GM19239 (cell line): ENCODE results near the gene ACAP1.
"Not testable (repeated sequence)": the region's sequence is repeated elsewhere in the genome, so short reads cannot be mapped to it uniquely, and the experiment has no call there.

ENCODE experiments used
- DNase-seq: peaks from one replicate; pipeline ENCODE4 v3.0.0; 2011; ENCODE audit warnings: low spot score; ENCODE audit not compliant: insufficient read length
- FAIRE-seq: peaks from 2 replicates; lab custom pipeline; 2011; peaks lifted over from hg19 to GRCh38; lab: Jason Lieb, UNC

The ACAP1 gene

GRCh38 chr17:7352910-7353635 lies 16.7 kb downstream of the ACAP1 start:
- no peak for FAIRE-seq
- no peak for DNase-seq

GRCh38 chr17:7354262-7354843 lies 18.0 kb downstream of the ACAP1 start:
- FAIRE-seq (no peak), DNase-seq (no peak)

DNA sequence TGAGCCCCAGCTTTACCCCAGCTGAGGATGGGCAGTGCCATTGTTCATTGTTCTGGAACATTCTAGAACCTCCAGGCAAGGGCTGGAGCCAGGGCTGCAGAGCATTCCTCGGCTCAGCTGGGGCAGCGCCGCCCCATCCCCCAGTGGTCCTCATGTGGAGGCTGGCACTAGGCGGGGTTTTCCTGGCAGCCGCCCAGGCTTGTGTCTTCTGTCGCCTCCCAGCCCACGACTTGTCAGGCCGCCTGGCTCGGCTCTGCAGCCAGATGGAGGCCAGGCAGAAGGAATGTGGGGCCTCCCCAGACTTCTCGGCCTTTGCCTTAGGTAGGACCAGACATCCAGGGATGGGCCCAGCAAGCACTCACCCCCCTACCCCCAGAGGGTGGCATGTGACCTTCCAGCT lies 18.7 kb downstream of the ACAP1 start, which contains the start of gene TMEM95:
Gene TMEM95, plus strand, starts transcription at position 104 of the 400 bp plus-strand sequence. Its CDS starts 49 bp downstream, at position 153.
- no peak for DNase-seq
- FAIRE-seq, result no peak

DNA sequence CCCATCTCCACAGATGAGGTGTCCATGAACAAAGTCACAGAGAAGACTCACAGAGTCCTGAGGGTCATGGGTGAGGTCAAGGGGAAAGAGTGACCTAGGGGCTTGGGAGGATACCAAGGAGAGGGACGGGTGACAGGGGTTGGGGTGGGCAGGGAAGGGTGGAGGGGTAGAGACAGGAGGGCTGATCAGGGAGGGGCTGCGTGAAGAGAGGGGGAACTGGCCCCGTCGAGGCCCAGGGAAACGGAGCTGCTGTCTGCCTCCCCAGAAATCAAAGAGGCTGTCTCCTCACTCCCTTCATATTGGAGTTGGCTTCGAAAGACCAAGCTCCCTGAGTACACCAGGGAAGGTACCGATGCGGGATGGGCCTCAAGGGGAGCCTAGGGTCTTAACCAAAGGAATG lies 19.2 kb downstream of the ACAP1 start:
- DNase-seq (no peak), FAIRE-seq (no peak)

GRCh38 chr17:7356072-7356549 lies 19.8 kb downstream of the ACAP1 start:
- FAIRE-seq (peak; percentile 97), DNase-seq (peak; percentile 83)

- DNase-seq (no peak), FAIRE-seq (no peak)
These were observed 20.4 kb downstream of the ACAP1 start for GRCh38 chr17:7356756-7357155.

GRCh38 chr17:7357381-7357780 lies 21.1 kb downstream of the ACAP1 start:
- DNase-seq (no peak), FAIRE-seq (no peak)

DNA sequence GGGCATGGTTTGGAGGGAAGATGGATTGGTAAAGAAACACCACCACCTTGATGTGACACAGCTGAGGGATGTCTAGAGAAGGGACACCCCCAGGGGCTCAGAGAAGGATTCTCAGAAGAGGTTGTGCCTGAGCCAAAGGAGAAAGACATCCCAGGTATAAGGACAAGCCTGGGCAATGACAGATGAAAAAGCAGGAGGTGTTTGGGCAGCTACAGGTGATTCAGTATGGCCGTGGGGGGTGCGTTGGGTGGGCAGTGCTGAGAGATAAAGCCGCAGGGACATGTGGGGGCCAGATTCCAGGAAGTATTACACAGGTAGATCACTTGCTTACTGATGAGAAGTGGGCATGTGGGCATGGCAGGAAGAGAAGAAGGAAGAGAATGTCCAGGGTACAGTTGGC lies 25.6 kb downstream of the ACAP1 start:
- no peak for FAIRE-seq
- DNase-seq, result no peak

- no peak for DNase-seq
- no peak for FAIRE-seq
These were observed 27.0 kb downstream of the ACAP1 start for GRCh38 chr17:7363311-7363710.

DNA sequence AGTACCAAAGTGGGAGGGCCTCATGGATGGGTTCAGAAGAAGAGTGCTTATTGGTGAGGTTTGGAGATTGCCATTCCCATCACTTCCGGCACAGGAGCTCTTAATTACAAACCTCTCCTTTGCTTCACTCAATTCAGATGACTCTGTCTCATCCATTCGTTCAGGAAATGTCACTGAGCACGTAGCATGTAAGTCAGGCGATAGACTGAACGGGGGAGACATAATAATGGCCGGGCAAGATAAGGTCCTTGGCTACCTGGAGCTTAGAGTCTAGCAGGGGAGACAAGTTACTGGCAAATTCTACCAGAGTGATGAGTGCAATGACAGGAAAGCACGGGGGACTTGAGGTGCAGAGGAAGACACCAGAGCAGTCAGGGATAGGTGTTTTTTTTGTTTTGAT lies 29.6 kb downstream of the ACAP1 start:
- not testable (repeated sequence) for DNase-seq, FAIRE-seq

DNA sequence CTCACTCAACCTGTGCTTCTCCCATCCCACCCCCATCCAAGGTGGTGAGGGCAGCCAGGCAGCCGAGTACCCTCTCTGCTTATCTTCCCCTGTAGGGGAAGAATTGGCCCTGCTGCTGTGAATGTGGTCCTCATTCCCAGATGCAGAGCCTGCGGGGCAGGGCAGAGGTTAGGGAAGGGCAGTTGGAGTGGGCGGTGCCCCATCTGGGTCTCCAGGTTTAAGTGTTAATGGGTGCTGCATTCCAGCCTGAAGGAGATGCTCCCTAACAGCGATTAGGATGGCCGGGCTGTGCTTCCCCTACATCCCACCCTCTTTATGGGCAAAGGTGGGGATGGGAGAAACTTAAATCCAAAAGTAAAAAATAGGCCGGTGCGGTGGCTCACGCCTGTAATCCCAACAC lies 30.8 kb downstream of the ACAP1 start:
- DNase-seq, result no peak
- FAIRE-seq, result no peak

DNA sequence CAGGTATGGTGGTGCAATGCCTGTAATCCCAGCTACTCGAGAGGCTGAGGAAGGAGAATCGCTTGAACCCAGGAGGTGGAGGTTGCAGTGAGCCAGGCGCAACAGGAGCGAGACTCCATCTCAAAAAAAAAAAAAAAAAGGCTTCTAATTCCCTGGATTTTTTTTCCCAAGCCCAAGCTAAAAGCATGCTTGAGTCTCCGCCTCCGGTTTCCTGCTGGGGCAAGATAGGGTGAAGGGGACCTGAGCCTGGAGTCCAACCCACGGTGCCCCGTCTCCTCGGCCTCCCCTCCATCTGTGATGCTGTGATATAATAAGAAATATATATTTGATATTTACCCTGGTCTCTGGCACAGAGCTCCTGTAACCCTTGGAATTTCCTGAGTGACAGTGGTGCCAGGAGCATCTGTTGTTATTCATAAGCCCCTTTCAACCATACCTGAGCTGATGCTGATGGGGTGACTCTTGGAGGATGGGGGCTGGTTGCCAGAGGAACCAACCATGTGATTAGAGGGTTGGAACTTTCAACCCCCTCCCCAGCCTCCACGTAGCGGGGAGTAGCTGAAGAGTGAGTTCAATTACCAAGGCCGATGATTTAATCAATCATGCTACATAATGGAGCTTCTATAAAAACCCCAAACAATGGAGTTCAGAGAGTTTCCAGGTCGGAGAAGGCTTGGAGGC lies 31.7 kb downstream of the ACAP1 start:
- DNase-seq (no peak), FAIRE-seq (no peak)

GRCh38 chr17:7368599-7368994 lies 32.3 kb downstream of the ACAP1 start:
- not testable (repeated sequence) for DNase-seq, FAIRE-seq

DNA sequence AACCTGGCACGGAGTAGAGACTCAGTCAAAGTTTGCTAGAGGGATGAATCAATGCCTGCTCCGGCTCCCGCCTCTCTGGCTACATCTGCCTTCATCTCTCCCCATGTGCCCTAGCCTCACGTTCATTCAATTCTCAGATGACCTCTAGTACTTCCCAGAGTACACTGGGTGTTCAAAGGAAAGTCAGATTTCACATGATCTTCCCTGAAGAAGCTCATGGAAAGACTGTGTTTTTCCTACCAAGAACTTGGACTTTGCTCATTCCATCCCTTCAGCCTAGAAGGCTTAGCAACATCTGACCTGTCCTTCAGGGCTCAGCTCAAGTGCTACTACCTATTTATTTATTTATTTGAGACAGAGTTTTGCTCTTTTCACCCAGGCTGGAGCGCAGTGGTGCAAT lies 33.5 kb downstream of the ACAP1 start:
- no peak for DNase-seq
- no peak for FAIRE-seq

DNA sequence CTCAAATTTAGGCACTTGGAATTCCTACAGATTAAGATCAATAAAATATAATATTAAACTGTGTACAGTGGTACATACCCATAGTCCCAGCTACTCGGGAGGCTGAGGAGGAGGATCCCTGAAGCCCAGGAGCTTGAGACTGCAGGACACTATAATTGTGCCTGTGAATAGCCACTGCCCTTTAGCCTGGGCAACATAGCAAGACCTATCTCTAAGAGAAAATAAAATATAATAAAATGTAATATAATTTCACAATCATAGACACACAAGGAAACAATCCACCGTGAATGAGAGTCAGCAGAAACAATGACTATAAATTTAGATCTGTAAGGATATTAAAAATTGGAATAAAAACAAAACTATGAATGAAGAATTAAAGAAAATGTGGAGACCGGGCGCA lies 34.5 kb downstream of the ACAP1 start:
- FAIRE-seq (no peak), DNase-seq (no peak)

- no peak for FAIRE-seq
- DNase-seq, result no peak
These were observed 38.0 kb downstream of the ACAP1 start for GRCh38 chr17:7374353-7374752.

- no peak for FAIRE-seq
These were observed 42.8 kb downstream of the ACAP1 start for GRCh38 chr17:7379134-7379533.

DNA sequence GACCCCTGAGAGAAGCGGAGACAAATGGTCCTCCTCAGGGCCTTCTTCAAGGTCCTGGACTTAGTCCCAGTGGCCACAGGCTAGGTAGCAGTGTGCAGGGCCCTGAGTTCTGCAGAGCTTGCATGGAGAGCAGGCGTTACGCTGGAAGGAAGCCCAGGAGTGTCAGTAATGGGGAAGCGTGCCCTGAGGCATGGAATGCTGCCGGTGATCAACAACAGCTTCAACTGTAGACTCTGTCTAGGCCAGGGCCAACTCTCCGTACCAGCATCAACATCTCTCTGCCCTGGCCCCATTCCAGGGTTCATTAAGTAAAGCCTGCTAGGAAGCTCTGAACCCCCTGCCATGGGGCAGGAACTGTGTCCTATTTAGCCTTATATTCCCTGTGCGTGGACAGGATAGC lies 44.0 kb downstream of the ACAP1 start:
- FAIRE-seq (no peak), DNase-seq (no peak)

More at GRCh38 chr17:7379134-7379533, 42.8 kb downstream of the ACAP1 start:
- DNase-seq, result no peak

- no peak for FAIRE-seq
- DNase-seq, result no peak
These were observed 44.7 kb downstream of the ACAP1 start, which contains the start of gene TNK1 for GRCh38 chr17:7380855-7381683. TSS of gene TNK1 (plus strand) at chr17:7381089. CDS start at chr17:7382927, 1,838 bp downstream.

GRCh38 chr17:7382901-7383300 lies 46.6 kb downstream of the ACAP1 start:
- DNase-seq (no peak), FAIRE-seq (no peak)
